GM12878 (cell line): ENCODE data around the gene KRI1.

Experiments used
- ATF7 ChIP-seq: fragments of 450-650 bp; IDR thresholded peaks from 2 replicates; pipeline ENCODE4 v1.6.1; 2016; ENCODE audit warnings: low read depth, mild to moderate bottlenecking
- TF ChIP-seq, protein P1 (sequence below): fragments of 450-650 bp; IDR thresholded peaks from 2 replicates; pipeline ENCODE4 v1.6.1; 2017; ENCODE audit warnings: low read depth, mild to moderate bottlenecking, moderate library complexity

DNA sequence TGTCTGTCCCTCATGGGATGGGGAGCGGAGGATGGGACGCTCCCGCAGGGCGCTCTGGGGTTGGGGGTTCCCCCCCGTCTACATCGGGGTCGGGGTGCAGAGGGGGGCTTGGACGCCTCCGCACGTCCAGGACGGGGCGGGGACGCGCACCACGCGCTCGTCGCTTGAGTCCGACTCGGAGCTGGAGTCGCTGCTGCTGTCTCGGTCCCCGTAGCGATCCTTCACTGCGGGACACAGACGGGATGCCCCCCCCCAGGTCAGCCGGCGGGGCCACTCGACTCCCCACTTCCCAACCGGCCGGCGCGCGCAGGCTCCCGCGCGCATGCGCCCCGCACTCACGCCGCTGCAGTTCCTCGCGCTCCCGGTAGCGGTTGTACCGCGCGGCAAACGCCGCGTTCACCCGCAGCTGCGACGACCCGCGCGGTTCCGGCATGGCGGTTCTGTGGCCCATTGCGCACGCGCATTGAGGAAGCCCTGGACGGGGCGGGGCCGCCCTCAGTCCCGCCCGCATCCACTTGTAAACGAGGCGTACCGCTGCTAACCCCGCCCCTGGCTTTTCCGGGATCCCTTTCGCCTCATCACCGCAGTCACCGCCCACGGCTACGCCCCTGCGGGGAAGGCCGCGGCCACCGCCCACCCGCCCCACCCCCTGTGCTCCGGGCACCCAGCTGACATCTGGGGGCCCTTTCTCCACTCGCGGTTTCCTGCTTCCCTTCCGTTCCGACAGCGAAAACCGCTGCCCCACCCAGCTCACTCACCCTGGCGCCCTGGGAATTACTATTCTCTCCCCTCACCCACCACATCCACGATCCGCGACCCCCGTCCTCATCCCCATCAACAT, at the start of gene KRI1:
- no peak for TF ChIP-seq ATF7
- TF ChIP-seq, protein P1, sequence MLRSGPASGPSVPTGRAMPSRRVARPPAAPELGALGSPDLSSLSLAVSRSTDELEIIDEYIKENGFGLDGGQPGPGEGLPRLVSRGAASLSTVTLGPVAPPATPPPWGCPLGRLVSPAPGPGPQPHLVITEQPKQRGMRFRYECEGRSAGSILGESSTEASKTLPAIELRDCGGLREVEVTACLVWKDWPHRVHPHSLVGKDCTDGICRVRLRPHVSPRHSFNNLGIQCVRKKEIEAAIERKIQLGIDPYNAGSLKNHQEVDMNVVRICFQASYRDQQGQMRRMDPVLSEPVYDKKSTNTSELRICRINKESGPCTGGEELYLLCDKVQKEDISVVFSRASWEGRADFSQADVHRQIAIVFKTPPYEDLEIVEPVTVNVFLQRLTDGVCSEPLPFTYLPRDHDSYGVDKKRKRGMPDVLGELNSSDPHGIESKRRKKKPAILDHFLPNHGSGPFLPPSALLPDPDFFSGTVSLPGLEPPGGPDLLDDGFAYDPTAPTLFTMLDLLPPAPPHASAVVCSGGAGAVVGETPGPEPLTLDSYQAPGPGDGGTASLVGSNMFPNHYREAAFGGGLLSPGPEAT: 0 out of 2 replicates have a peak, but pooled peaks have one; percentile 5
